A673 (cell line): ENCODE data around the gene KIF19. TPM values are rescaled to one million over a fixed set of nuclear protein-coding genes. Genes with fewer than 3 reads are reported as not detected.

Experiments used
- BruUV-seq: library from RNA; stranded (reverse); fragments of 400-500 nt; replicated peaks from 2 replicates; lab custom pipeline; 2021; lab: Mats Ljungman, UMichigan
- CTCF ChIA-PET: fragments of 300-600 bp; sonication (Branson Sonifier 250); formaldehyde crosslinking; loops from one replicate; lab custom pipeline; 2022; ENCODE audit warnings: antibody characterized with exemption; lab: Charles Lee
- POLR2A ChIA-PET: fragments of 300-600 bp; sonication (Branson Sonifier 250); formaldehyde crosslinking; loops from one replicate; lab custom pipeline; 2022; ENCODE audit warnings: antibody characterized with exemption; ENCODE audit not compliant: low non-redundant PET; lab: Charles Lee
- DNase-seq: peaks from one replicate; pipeline ENCODE4 v3.0.0-alpha.2; 2015; ENCODE audit warnings: low spot score
- H3K27ac ChIP-seq: fragments of 200-600 bp; sonication (generic); 2 replicates; pipeline ENCODE4 v1.5.1; 2016; ENCODE audit warnings: mixed run types, low read depth, mild to moderate bottlenecking, mixed read lengths, antibody characterized with exemption, low read length; ENCODE audit not compliant: poor library complexity, severe bottlenecking
- H3K27me3 ChIP-seq: fragments of 200-600 bp; sonication (generic); replicated peaks from 2 replicates; pipeline ENCODE4 v1.6.1; 2017; ENCODE audit warnings: mixed run types, low read depth, mild to moderate bottlenecking, mixed read lengths, antibody characterized with exemption, low read length; ENCODE audit not compliant: insufficient read depth, poor library complexity
- H3K36me3 ChIP-seq: fragments of 200-600 bp; sonication (generic); 2 replicates; pipeline ENCODE4 v1.6.1; 2016; ENCODE audit warnings: mixed run types, mild to moderate bottlenecking, mixed read lengths, antibody characterized with exemption, low read length; ENCODE audit not compliant: insufficient read depth, poor library complexity, severe bottlenecking
- H3K4me1 ChIP-seq: fragments of 200-600 bp; sonication (generic); 2 replicates; pipeline ENCODE4 v1.6.1; 2017; ENCODE audit warnings: mixed run types, mild to moderate bottlenecking, mixed read lengths, antibody characterized with exemption, low read length; ENCODE audit not compliant: insufficient read depth, poor library complexity, severe bottlenecking
- H3K4me3 ChIP-seq: fragments of 200-600 bp; sonication (generic); 2 replicates; pipeline ENCODE4 v1.5.1; 2016; ENCODE audit warnings: low read depth, mixed run types, mild to moderate bottlenecking, mixed read lengths, low read length; ENCODE audit not compliant: poor library complexity, severe bottlenecking
- H3K9me3 ChIP-seq: fragments of 200-600 bp; sonication (generic); 2 replicates; pipeline ENCODE4 v1.6.1; 2016; ENCODE audit warnings: mixed run types, low read depth, mild to moderate bottlenecking, mixed read lengths, antibody characterized with exemption, low read length; ENCODE audit not compliant: poor library complexity, severe bottlenecking
- CTCF ChIP-seq: fragments of 300-800, 200-600 bp; sonication (generic); conservative IDR thresholded peaks from 2 replicates; pipeline ENCODE4 v1.5.1; 2017; ENCODE audit warnings: low read depth, mild to moderate bottlenecking, antibody characterized with exemption, low read length, moderate library complexity, mixed read lengths
- EZH2 ChIP-seq: fragments of 200-600 bp; sonication (generic); IDR thresholded peaks from 2 replicates; pipeline ENCODE4 v1.6.1; 2017; ENCODE audit warnings: borderline replicate concordance, low read depth, mild to moderate bottlenecking, mixed read lengths, antibody characterized with exemption, low read length; ENCODE audit not compliant: poor library complexity, severe bottlenecking
- intact Hi-C: fragments of 100-400 bp; cut with micrococcal nuclease; formaldehyde crosslinking; loops from one replicate; pipeline ENCODE4 v1.10.0; 2022; ENCODE audit not compliant: unreplicated experiment
- total RNA-seq: library from RNA; stranded (reverse); gene quantifications from 2 replicates; pipeline ENCODE4 v1.2.3, GENCODE V29; 2021

KIF19 gene
- total RNA-seq, 1 experiment from 2014 or later: not detected

- H3K36me3 ChIP-seq: no peaks in the 10 kb centered on the region
- no peak for DNase-seq
- intact Hi-C loops: no loop called here
- POLR2A ChIA-PET: no interaction called here
- TF ChIP-seq CTCF: no peak
- no peak for TF ChIP-seq EZH2
- no TSS peak for BruUV-seq
- peaks cover 9% of the 10 kb centered on the region for H3K27me3 ChIP-seq
- CTCF ChIA-PET: no interaction called here
- H3K9me3 ChIP-seq: no peaks in the 10 kb centered on the region
- H3K27ac ChIP-seq: no peak overlapping the region
- no peak overlapping the region for H3K4me3 ChIP-seq
- peaks cover 9% of the 10 kb centered on the region for H3K4me1 ChIP-seq
Measured at GRCh38 chr17:74329378-74329777, 3.4 kb downstream of the KIF19 start.

GRCh38 chr17:74330446-74330845, 4.4 kb downstream of the KIF19 start:
- Histone ChIP-seq H3K27me3 (peaks cover 5% of the 10 kb centered on the region), H3K9me3 (no peaks in the 10 kb centered on the region), H3K4me3 (no peak overlapping the region), H3K27ac (no peak overlapping the region), H3K4me1 (peaks cover 9% of the 10 kb centered on the region), H3K36me3 (no peaks in the 10 kb centered on the region)
- no TSS peak for BruUV-seq
- DNase-seq: no peak
- POLR2A ChIA-PET: no interaction called here
- TF ChIP-seq EZH2 (no peak), CTCF (no peak)
- intact Hi-C loops: no loop called here
- CTCF ChIA-PET: interaction anchor here (1.1 kb wide), 1 partner anchor 38 kb away, joined by 3 read pairs; no protein-coding TSS in a partner anchor

DNA sequence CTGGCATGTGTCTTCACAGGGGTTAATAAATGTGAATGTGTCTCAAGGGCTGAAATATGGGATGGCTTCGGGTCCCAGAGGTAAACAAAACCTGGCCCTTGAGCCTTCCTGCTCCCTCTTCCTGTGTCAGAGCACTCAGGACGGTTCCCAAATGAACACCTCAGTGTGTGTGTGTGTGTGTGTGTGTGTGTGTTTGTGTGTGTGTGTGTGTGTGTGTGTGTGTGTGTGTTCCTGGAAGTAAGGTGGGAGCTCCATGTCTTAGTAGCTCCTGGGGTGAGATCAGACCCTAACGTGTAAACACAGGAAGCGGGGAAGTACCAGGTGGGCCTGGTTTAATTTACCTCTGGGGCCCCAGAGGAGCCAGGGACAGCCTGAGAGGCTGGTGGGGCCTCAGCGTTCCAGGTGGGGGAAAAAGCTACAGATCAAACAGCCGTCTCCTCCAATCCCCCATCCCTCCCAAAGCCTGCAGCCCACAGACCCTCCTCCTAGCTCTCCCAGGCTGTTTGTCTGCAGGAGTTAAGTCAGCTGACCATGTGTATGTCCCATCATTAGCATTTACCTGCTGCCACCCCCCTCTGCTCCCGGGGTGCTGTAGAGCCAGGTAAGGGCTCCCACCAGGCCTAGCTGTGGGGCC, 6.1 kb downstream of the KIF19 start:
- BruUV-seq: no TSS peak
- H3K27ac ChIP-seq: no peak overlapping the region
- no peaks in the 10 kb centered on the region for H3K4me1 ChIP-seq
- TF ChIP-seq EZH2 (no peak), CTCF (no peak)
- POLR2A ChIA-PET: no interaction called here
- no peaks in the 10 kb centered on the region for H3K9me3 ChIP-seq
- CTCF ChIA-PET: no interaction called here
- H3K27me3 ChIP-seq: no peaks in the 10 kb centered on the region
- H3K36me3 ChIP-seq: no peaks in the 10 kb centered on the region
- H3K4me3 ChIP-seq: no peak overlapping the region
- DNase-seq: no peak
- intact Hi-C loops: no loop called here
